Measurements from ENCODE around the gene CFAP45. TPM values are rescaled to one million over a fixed set of nuclear protein-coding genes. Genes with fewer than 3 reads are reported as not detected.

CFAP45 gene
- total and polyA plus RNA-seq, 2 of the 8 experiments (the other 6 are each of a cell fraction or from before 2014, with no cell fraction given): 0.05 TPM; not detected in 1

- TF ChIP-seq KDM1A (IDR thresholded peaks at IDR 0.05; ENCODE audit: borderline replicate concordance, low read length) (no peak), NRF1 (IDR thresholded peaks at IDR 0.05; ENCODE audit: low read depth, low read length) (no peak), CREB1 (IDR thresholded peaks at IDR 0.05) (no peak), SUZ12 (IDR thresholded peaks at IDR 0.05; ENCODE audit: low read length) (no peak), USF2 (IDR thresholded peaks at IDR 0.05; ENCODE audit: low read length) (no peak), SIN3A (conservative IDR thresholded peaks at IDR 0.05 in 1 of 2, IDR thresholded peaks at IDR 0.05 in 1 of 2; ENCODE audit: low read depth in 1 of 2, low read length in 2 of 2) (no peak), EP300 (IDR thresholded peaks at IDR 0.05; ENCODE audit: borderline replicate concordance in 1 of 2, low read depth in 2 of 2, low read length in 2 of 2) (no peak), KDM5A (IDR thresholded peaks at IDR 0.05; ENCODE audit: low read length) (no peak), HDAC6 (IDR thresholded peaks at IDR 0.05; ENCODE audit: low read depth, low read length) (no peak), CHD2 (IDR thresholded peaks at IDR 0.05; ENCODE audit: low read length) (no peak), CHD1 (IDR thresholded peaks at IDR 0.05; ENCODE audit: low read depth, low read length) (no peak)
- no peak for DNase-seq (ENCODE audit: low read depth in 1 of 2, low spot score in 2 of 2)
- H2BK12ac ChIP-seq (ENCODE audit: low read depth, low read length): 0 out of 2 replicates have a peak overlapping the region, but pooled peaks have one; percentile 9
- no peak overlapping the region for H3K14ac ChIP-seq (ENCODE audit: insufficient read length)
- H3K27ac ChIP-seq (ENCODE audit: low read depth, low read length): no peak overlapping the region
- no peak overlapping the region for H2BK20ac ChIP-seq (ENCODE audit: low read length)
- H2BK15ac ChIP-seq (ENCODE audit: low read length): no peak overlapping the region
- H3K36me3 ChIP-seq (ENCODE audit: control insufficient read depth in 2 of 4, insufficient read depth in 4 of 4, low read length in 3 of 4): no peaks in the 10 kb centered on the region
- no peaks in the 10 kb centered on the region for H3K23me2 ChIP-seq (ENCODE audit: low read depth, low read length)
- H2BK120ac ChIP-seq (replicated peaks; ENCODE audit: low read depth, low read length): no peak overlapping the region
- H3K79me2 ChIP-seq (ENCODE audit: control insufficient read depth in 1 of 2, insufficient read depth in 2 of 2, low read length in 2 of 2): no peaks in the 10 kb centered on the region
- H3K4ac ChIP-seq (replicated peaks; ENCODE audit: insufficient read length, low read depth, low read length): peak overlapping the region; percentile 59
- no peak for FAIRE-seq
- H2AFZ ChIP-seq (ENCODE audit: low read length): no peak overlapping the region
- no peak overlapping the region for H2BK5ac ChIP-seq (ENCODE audit: low read depth, low read length)
- H3K79me1 ChIP-seq (ENCODE audit: low read depth, low read length): no peaks in the 10 kb centered on the region
- ChIA-PET CTCF (ENCODE audit: partially characterized antibody) (interaction anchor here (0.8 to 11.2 kb wide), 26 partner anchors 10 to 634 kb away, joined by 3 to 175 read pairs (median 6); partner anchors contain the start of genes FCRL6 and VSIG8), POLR2A (ENCODE audit: partially characterized antibody) (interaction anchor here (1.0 kb wide), 1 partner anchor 31 kb away, joined by 3 read pairs; no protein-coding TSS in a partner anchor)
- no peak overlapping the region for H4K91ac ChIP-seq (replicated peaks; ENCODE audit: insufficient read length, low read length)
- no peak overlapping the region for H3K56ac ChIP-seq (replicated peaks; ENCODE audit: insufficient read length, low read depth, low read length)
- H3K23ac ChIP-seq (ENCODE audit: insufficient read length): no peak overlapping the region
- no peak overlapping the region for H3K4me2 ChIP-seq (ENCODE audit: insufficient read depth in 1 of 2, low read depth in 2 of 2, low read length in 2 of 2)
- no peaks in the 10 kb centered on the region for H4K20me1 ChIP-seq (replicated peaks in 1 of 2; ENCODE audit: control insufficient read depth in 1 of 2, insufficient read depth in 2 of 2, low read length in 2 of 2)
- WGBS, 2 experiments (ENCODE audit: extremely low coverage in 1 of 2, insufficient coverage in 1 of 2, insufficient read length in 1 of 2, insufficient replicate concordance in 2 of 2, low coverage in 1 of 2, low lambda C conversion rate in 2 of 2, missing lambda C conversion rate in 1 of 2): 82% methylated on average over 18 of the region's 18 CpGs; no CpG with 5 or more reads in 1 of the 2 experiments
- no peak overlapping the region for H3K18ac ChIP-seq (ENCODE audit: extremely low read depth, low read length)
- H2AK5ac ChIP-seq (ENCODE audit: low read depth, low read length): no peak overlapping the region
- H3K9ac ChIP-seq (replicated peaks in 1 of 4; ENCODE audit: extremely low read depth in 1 of 4, low read depth in 3 of 4, low read length in 3 of 4): no peak overlapping the region
- H3K9me3 ChIP-seq (ENCODE audit: insufficient read depth in 2 of 2, low read depth in 1 of 2, low read length in 1 of 2): no peaks in the 10 kb centered on the region
- no peak overlapping the region for H4K8ac ChIP-seq (ENCODE audit: extremely low read depth, insufficient read depth, low read length)
- H4K5ac ChIP-seq (ENCODE audit: insufficient read length, low read depth, low read length): no peak overlapping the region
- peaks cover 0 to 15% (median 3%) of the 10 kb centered on the region in 4 experiments; a peak in 6 of 7 replicates for H3K27me3 ChIP-seq (replicated peaks in 1 of 4; ENCODE audit: control insufficient read depth in 3 of 4, extremely low read depth in 1 of 4, insufficient read depth in 3 of 4, low read length in 3 of 4)
- no peak overlapping the region for H3K4me3 ChIP-seq (ENCODE audit: extremely low read depth in 1 of 4, insufficient read depth in 2 of 4, low read depth in 3 of 4, low read length in 4 of 4)
- peaks cover 0 to 4% (median 2%) of the 10 kb centered on the region in 4 experiments; a peak in 1 of 7 replicates for H3K4me1 ChIP-seq (replicated peaks in 1 of 4; ENCODE audit: control insufficient read depth in 3 of 4, insufficient read depth in 4 of 4, low read length in 3 of 4)
These were observed 70.0 kb downstream of the CFAP45 start for GRCh38 chr1:159829822-159830465.

Measured in H1 (cell line).